ENCODE measurements around the gene IQSEC2. TPM values are rescaled to one million over a fixed set of nuclear protein-coding genes. Genes with fewer than 3 reads are reported as not detected.

The IQSEC2 gene
- total RNA-seq, 1 experiment from 2014 or later = 20.7 TPM

GRCh38 chrX:53227224-53227765 is 54.1 kb downstream of the IQSEC2 start:
- H3K27ac ChIP-seq (ENCODE audit: low read depth, low read length) = no peak overlapping the region
- peaks cover 26% of the 10 kb centered on the region for H3K79me2 ChIP-seq (ENCODE audit: insufficient read depth, low read length)
- H3K4me3 ChIP-seq (replicated peaks in 1 of 2; ENCODE audit: low read depth in 1 of 2, low read length in 2 of 2) = no peak overlapping the region
- peaks cover 7% of the 10 kb centered on the region; the same call in 1 of the 2 replicates for H4K20me1 ChIP-seq (ENCODE audit: insufficient read depth)
- peaks cover 8 to 15% of the 10 kb centered on the region in 2 experiments for H3K4me1 ChIP-seq (ENCODE audit: control insufficient read depth in 1 of 2, insufficient read depth in 2 of 2, low read length in 2 of 2)
- no peaks in the 10 kb centered on the region for H3K36me3 ChIP-seq (ENCODE audit: control insufficient read depth in 1 of 2, insufficient read depth in 2 of 2, low read length in 2 of 2)
- no TSS peak for BruUV-seq (replicated peaks)
- no peak overlapping the region for H3K9ac ChIP-seq (ENCODE audit: low read length)
- DNase-seq (ENCODE audit: low read depth, low spot score) (no peak), ATAC-seq (no peak)
- ChIA-PET CTCF (no interaction called here), POLR2A (no interaction called here), RAD21 (ENCODE audit: low non-redundant PET in 1 of 2, low total read pairs in 2 of 2, uncharacterized antibody in 2 of 2, unreplicated experiment in 2 of 2) (no interaction called here)
- no peak overlapping the region for H3K4me2 ChIP-seq (ENCODE audit: low read length)
- TF ChIP-seq SIN3A (IDR thresholded peaks at IDR 0.05; ENCODE audit: low read depth) = no peak
- TF ChIP-seq EGR1 (IDR thresholded peaks at IDR 0.05; ENCODE audit: low read depth) = no peak
- no peak for TF ChIP-seq POLR2AphosphoS5 (IDR thresholded peaks at IDR 0.05; ENCODE audit: low read depth, low read length)
- TF ChIP-seq POLR2A (IDR thresholded peaks at IDR 0.05; ENCODE audit: borderline replicate concordance, extremely low read depth, insufficient read depth, insufficient read length) = no peak
- H2AFZ ChIP-seq (ENCODE audit: low read depth, low read length, poor library complexity, severe bottlenecking) = no peak overlapping the region
- intact Hi-C loops (cut with micrococcal nuclease) = no loop called here
- H3K9me3 ChIP-seq (ENCODE audit: control insufficient read depth in 1 of 2, insufficient read depth in 1 of 2, low read depth in 1 of 2, low read length in 2 of 2) = no peaks in the 10 kb centered on the region
- no peaks in the 10 kb centered on the region for H3K9me2 ChIP-seq (ENCODE audit: insufficient read depth)
- H3K27me3 ChIP-seq (ENCODE audit: insufficient read depth, low read length) = no peaks in the 10 kb centered on the region

DNA sequence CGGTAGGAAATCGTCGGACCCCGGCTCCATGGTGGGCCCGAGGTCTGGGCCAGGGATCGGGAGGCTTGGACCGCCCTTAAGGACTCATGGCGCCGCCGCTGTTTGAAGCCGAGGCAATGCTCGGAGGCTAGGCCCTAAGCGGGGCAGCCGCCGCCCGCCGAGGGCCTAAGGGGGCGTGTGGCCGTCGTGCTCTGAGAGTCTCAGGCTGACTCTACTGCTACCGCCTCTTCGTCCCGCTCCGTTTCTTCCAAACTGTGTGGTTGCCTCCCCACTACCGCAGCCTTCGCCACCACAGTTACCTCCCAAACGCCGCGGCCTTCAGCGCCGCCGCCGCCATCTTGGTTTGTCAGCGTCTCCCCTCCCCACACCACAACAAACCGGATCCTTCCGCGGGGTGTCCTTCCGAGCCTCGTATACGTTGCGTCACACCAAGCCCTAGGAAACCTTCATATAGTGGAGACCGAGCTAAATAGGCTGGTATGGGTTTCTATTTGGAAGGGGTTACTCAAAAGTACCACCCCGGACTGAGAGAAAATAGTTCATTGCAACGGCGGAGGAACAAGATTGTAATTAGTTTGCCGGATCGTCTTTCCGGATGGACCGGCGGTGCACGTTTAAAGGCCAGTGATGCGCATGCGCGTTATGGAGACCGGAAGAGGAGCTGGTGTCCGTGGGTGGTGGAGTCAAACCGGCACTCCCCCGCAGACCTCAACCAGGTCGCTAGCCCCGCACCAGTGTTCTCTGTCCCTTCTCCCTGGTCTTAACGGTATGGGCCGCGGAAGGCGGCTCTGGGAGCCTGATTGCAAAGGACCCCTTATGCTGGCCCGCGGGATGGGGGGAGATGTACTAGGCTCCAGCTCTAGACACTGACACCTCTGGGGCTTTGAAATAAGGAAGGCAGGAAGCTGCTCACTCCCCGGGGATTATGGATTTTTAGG is 56.3 kb downstream of the IQSEC2 start, which contains the start of gene KDM5C:
Gene KDM5C, minus strand, starts transcription at position 348 of the 938 bp plus-strand sequence. Its CDS starts 318 bp downstream, at position 30.
- TSS peak; percentile 48 for BruUV-seq (replicated peaks)
- ATAC-seq (peak; percentile 77), DNase-seq (ENCODE audit: low read depth, low spot score) (peak; percentile 77)
- peak within 1 kb of the TSS; percentile 61 for H2AFZ ChIP-seq (ENCODE audit: low read depth, low read length, poor library complexity, severe bottlenecking)
- POLR2A ChIA-PET = interaction anchor here (0.6 to 1.8 kb wide), 7 partner anchors 12 to 221 kb away, joined by 3 to 5 read pairs (median 3); partner anchors contain the start of gene TSPYL2
- peak within 1 kb of the TSS; percentile 82 for H3K4me2 ChIP-seq (ENCODE audit: low read length)
- peaks cover 0 to 5% of the 10 kb centered on the region in 2 experiments; a peak in 1 of 4 replicates for H3K36me3 ChIP-seq (ENCODE audit: control insufficient read depth in 1 of 2, insufficient read depth in 2 of 2, low read length in 2 of 2)
- H3K4me3 ChIP-seq (replicated peaks in 1 of 2; ENCODE audit: low read depth in 1 of 2, low read length in 2 of 2) = peak within 1 kb of the TSS; percentile 80 to 81
- peaks cover 8 to 15% of the 10 kb centered on the region in 2 experiments for H3K4me1 ChIP-seq (ENCODE audit: control insufficient read depth in 1 of 2, insufficient read depth in 2 of 2, low read length in 2 of 2)
- H3K9ac ChIP-seq (ENCODE audit: low read length) = peak within 1 kb of the TSS; percentile 87
- intact Hi-C loops (cut with micrococcal nuclease) = no loop called here
- no peaks in the 10 kb centered on the region for H3K9me2 ChIP-seq (ENCODE audit: insufficient read depth)
- peaks cover 45% of the 10 kb centered on the region for H3K79me2 ChIP-seq (ENCODE audit: insufficient read depth, low read length)
- H4K20me1 ChIP-seq (ENCODE audit: insufficient read depth) = peaks cover 7% of the 10 kb centered on the region; the same call in 1 of the 2 replicates
- H3K9me3 ChIP-seq (ENCODE audit: control insufficient read depth in 1 of 2, insufficient read depth in 1 of 2, low read depth in 1 of 2, low read length in 2 of 2) = no peaks in the 10 kb centered on the region
- peak within 1 kb of the TSS; percentile 68 for H3K27ac ChIP-seq (ENCODE audit: low read depth, low read length)
- H3K27me3 ChIP-seq (ENCODE audit: insufficient read depth, low read length) = no peaks in the 10 kb centered on the region
- TF ChIP-seq POLR2AphosphoS5 (IDR thresholded peaks at IDR 0.05; ENCODE audit: low read depth, low read length) = peak; percentile 49
- no peak for TF ChIP-seq REST (IDR thresholded peaks at IDR 0.05; ENCODE audit: low read depth)
- peak; percentile 24 for TF ChIP-seq POLR2A (IDR thresholded peaks at IDR 0.05; ENCODE audit: borderline replicate concordance, extremely low read depth, insufficient read depth, insufficient read length)
- TF ChIP-seq TCF7L2 (IDR thresholded peaks at IDR 0.05; ENCODE audit: borderline replicate concordance, extremely low read depth, insufficient read depth, insufficient read length) = peak; percentile 46
- peak; percentile 92 for TF ChIP-seq YY1 (IDR thresholded peaks at IDR 0.05; ENCODE audit: extremely low read depth, insufficient replicate concordance, low read depth, low read length)
- TF ChIP-seq SP1 (IDR thresholded peaks at IDR 0.05; ENCODE audit: low read depth) = no peak
- TF ChIP-seq ZFX (IDR thresholded peaks at IDR 0.05) = peak; percentile 94
- CTCF ChIA-PET = interaction anchor here (0.7 to 1.3 kb wide), 4 partner anchors 14 to 88 kb away, joined by 3 read pairs; no protein-coding TSS in a partner anchor
- RAD21 ChIA-PET (ENCODE audit: low non-redundant PET in 1 of 2, low total read pairs in 2 of 2, uncharacterized antibody in 2 of 2, unreplicated experiment in 2 of 2) = no interaction called here

Data from HCT116 (cell line).